ENCODE data around the gene FIGN. TPM values are rescaled to one million over a fixed set of nuclear protein-coding genes. Genes with fewer than 3 reads are reported as not detected.

FIGN gene
- 0.85 and 1.3 TPM in 2 replicates for total RNA-seq

GRCh38 chr2:163735685-163736432, at the start of gene FIGN:
Gene FIGN, minus strand, starts transcription at chr2:163736008. Its CDS starts 1,081 bp downstream, at chr2:163734927.

